SW480 (cell line): ENCODE data around the gene TPSG1.
"Not testable (repeated sequence)": the region's sequence is repeated elsewhere in the genome, so short reads cannot be mapped to it uniquely, and the experiment has no call there.

Experiments used
- DNase-seq: peaks from one replicate; pipeline ENCODE4 v3.0.0-alpha.2; 2016; ENCODE audit warnings: low spot score

The TPSG1 gene

GRCh38 chr16:1256874-1257322, 31.8 kb upstream of the TPSG1 start:
- DNase-seq, result no peak

- not testable (repeated sequence) for DNase-seq
These were observed 31.3 kb upstream of the TPSG1 start for GRCh38 chr16:1256296-1256873.

- DNase-seq, result not testable (repeated sequence)
These were observed 30.4 kb upstream of the TPSG1 start, which contains the start of gene TPSD1 for GRCh38 chr16:1255276-1256122. TPSD1 (plus strand) TSS chr16:1256069; CDS start chr16:1256281, 212 bp downstream.

GRCh38 chr16:1254821-1255220, 29.8 kb upstream of the TPSG1 start:
- not testable (repeated sequence) for DNase-seq

DNA sequence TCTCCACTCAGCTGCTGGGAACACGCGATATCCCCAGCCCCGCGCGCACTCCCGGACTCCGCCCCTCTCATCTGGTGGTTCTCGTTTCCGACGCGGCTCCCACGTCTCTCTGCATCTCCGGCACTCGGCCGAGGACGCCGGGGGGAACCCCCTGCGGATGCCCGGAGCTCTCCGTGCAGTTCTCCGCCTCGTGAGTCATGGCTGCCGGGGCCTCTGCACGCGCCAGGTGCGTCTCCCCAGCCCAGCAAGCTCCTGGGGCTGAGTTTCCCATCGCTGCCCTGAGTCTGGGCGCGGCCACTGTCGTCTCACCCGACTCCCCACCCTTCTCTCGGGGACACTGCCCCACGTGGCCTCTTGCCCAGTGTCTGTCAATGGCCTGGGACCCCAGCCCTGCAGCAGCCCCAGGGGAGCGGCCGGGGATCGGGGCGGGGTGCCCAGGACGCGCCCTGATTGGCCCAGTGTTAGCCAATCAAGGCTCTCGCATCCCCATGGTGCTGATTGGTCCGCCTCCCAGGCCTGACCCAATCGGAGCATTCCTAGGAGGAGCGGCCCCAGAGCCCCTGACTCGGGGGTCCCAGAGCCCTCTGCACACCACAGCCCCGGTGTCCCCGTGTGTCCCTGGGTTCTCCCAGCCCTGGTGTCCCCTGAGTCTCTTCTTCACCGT, 28.8 kb upstream of the TPSG1 start:
- not testable (repeated sequence) for DNase-seq

DNA sequence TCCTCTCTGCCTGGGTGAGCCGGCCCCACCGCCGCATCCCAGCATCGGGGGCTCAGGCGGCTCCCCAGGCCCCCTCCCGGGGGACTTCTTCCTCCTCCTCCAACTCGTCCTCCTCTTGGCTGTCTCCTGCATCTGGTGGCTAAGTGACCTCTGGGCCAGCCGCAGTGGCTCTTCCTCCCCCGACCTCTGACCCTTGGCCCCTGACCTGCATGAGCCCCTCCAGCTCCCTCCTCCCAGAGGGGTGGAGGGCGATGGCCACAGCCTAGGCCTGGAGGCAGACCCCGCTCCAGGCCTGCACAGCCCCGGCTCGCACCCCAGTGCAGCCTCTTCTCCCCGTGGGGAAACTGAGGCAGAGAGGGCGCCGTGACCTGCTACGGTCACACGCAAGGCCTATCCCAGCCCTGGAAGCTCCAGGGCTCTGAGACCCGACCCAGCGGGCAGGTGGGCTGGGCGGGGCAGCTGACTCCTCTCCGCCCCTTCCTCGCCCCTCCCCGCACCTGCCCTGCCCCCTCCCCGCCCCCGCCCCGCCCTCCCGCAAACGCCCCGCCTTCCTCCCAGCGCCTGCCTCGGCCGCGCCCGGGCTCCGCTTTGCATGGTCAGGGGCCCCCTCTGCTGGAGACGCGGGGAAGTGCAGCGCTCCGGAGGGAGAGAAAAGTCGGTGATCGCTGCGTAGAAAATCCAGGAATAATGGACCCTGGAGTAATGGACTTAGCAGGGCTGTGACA, 24.1 kb upstream of the TPSG1 start:
- DNase-seq, result not testable (repeated sequence)

DNA sequence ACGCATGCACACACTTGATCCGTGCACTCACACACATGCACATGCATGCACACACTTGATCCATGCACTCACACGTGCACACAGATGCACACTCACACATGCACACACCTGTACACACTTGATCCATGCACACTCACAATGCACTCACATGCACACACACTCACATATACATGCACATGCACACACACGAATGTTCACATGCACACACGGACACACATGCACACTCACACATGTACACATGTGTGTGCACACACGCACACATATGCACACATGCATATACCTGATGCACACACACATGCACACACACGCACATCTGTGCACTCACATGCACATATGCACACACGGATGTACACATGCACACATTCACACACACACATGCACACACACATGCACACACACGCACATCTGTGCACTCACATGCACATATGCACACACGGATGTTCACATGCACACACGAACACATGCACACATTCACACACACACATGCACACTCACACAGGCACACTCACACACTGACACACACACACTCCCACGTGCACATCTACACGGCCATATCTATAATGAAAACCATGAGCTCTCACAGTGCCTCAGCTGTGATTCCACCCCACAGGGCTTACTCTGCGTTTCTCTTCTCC, 23.0 kb upstream of the TPSG1 start:
- not testable (repeated sequence) for DNase-seq

- DNase-seq, result no peak
These were observed 20.5 kb upstream of the TPSG1 start for GRCh38 chr16:1245452-1246020.

DNA sequence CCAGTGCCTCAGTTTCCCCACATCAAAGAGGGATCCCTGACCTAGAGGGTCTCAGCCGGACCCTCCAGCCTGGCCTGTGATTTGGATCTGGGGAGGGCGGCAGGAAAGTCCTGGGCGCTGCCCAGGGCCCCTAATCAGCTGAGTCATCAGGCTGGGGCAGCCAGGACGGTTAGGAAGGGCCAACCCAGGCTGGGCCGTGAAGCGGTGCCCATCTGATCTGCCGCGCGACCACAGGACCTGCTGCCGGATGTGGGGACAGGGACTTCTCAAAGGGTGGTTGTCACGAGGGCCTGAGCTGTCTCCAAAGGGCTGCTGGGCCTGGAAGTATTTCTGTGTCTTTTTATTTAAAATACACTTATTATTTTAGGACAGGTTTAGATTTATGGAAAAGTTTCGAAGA, 19.8 kb upstream of the TPSG1 start:
- peak; percentile 90 for DNase-seq

DNA sequence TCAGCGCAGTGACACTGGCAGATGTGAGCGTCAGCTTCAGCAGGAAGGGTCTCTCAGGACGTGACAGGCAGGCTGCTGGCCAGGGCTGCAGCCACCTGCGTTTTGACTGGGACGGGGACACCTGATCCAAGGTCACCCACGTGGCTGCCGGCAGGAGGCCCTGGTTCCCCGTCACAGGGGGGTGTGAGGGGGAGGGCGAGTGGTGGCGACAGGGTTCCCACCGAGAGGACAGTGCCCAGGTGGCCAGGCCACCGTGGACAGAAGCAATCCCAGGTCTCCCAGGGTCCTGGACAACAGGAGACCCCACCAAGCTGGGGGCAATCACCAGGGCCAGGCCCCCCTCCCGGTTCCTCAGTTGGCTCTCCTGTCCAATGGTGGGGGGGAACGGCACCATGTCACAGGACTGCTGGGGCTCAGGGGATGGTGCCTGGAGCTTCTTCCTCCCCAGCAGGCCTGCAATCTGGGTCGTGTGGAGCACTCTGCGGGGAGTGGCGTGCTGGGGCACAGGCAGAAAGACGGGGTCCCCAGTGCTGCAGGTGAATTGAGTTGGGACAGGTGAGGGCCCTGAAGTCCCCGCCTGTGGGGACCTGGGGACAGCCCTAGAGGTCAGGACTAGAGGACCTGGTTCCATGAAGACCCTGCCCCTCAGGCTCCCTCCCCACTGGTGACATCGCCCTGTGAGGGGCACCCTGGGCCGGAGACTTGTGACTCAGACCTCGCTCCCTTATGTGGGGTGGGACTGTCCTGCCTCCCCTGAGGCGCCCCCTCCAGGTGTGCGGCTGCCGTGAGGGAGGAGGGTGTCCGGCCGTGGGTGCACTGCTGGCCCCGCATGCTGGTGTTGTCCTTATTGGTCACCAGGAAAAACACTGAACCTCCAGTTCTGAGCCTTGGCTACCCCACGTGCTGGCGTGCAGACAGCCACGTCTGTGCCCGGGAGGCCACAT, 19.1 kb upstream of the TPSG1 start:
- not testable (repeated sequence) for DNase-seq

GRCh38 chr16:1243363-1243762, 18.3 kb upstream of the TPSG1 start:
- DNase-seq, result not testable (repeated sequence)

DNA sequence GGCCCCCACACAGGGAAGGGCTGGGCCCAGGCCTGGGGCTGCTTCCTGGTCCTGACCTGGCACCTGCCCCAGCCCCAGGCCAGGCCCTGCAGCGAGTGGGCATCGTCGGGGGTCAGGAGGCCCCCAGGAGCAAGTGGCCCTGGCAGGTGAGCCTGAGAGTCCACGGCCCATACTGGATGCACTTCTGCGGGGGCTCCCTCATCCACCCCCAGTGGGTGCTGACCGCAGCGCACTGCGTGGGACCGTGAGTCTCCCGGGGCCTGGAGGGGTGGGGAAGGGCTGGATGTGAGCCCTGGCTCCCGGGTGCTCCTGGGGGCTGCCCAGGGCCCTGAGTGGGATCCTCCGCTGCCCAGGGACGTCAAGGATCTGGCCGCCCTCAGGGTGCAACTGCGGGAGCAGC, 16.0 kb upstream of the TPSG1 start:
- not testable (repeated sequence) for DNase-seq

- not testable (repeated sequence) for DNase-seq
These were observed 15.4 kb upstream of the TPSG1 start, which contains the start of gene TPSAB1 for GRCh38 chr16:1240436-1240835. TPSAB1 (plus strand) TSS chr16:1240705; CDS start chr16:1240939, 234 bp downstream.

DNA sequence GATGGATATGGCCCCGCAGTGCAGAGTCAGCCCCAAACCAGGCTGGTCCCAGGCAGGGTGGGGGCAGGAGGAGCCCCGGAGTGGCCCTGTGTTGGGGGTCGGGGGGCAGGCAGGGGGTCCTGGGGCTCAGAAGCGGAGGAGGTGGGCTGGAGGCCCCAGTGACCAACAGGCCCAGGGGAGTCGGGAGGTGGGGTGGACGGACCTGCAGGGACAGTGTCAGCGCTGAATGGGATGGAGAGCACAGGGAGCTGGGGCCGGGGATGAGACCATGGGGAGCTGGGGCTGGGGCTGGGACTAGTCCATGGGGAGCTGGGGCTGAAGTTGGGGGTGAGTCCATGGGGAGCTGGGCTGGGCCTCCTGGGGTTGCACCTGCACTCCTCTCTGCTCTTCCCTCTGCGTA, 14.5 kb upstream of the TPSG1 start:
- DNase-seq, result not testable (repeated sequence)

DNA sequence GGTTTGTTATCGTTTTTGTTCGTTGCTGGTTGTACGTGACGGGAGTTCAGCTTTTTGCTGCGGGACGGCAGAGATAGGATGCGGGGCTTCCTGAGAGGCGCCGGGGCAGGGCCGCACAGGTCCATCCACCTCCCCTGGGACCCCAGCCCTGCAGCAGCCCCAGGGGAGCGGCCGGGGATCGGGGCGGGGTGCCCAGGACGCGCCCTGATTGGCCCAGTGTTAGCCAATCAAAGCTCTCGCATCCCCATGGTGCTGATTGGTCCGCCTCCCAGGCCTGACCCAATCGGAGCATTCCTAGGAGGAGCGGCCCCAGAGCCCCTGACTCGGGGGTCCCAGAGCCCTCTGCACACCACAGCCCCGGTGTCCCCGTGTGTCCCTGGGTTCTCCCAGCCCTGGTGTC, 13.8 kb upstream of the TPSG1 start:
- not testable (repeated sequence) for DNase-seq

DNA sequence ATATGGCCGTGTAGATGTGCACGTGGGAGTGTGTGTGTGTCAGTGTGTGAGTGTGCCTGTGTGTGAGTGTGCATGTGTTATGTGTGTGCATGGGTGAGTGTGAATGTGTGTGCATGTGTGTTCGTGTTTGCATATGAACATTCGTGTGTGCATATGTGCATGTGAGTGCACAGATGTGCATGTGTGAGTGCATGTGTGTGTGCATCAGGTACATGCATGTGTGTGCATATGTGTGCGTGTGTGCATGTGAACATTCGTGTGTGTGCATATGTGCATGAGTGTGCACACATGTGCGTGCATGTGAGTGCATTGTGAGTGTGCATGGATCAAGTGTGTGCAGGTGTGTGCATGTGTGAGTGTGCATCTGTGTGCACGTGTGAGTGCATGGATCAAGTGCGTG, 12.9 kb upstream of the TPSG1 start:
- DNase-seq, result no peak

DNA sequence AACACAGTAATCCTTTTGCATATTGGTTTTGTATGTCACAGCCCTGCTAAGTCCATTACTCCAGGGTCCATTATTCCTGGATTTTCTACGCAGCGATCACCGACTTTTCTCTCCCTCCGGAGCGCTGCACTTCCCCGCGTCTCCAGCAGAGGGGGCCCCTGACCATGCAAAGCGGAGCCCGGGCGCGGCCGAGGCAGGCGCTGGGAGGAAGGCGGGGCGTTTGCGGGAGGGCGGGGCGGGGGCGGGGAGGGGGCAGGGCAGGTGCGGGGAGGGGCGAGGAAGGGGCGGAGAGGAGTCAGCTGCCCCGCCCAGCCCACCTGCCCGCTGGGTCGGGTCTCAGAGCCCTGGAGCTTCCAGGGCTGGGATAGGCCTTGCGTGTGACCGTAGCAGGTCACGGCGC, 11.6 kb upstream of the TPSG1 start:
- DNase-seq, result not testable (repeated sequence)

GRCh38 chr16:1232049-1232748, 7.1 kb upstream of the TPSG1 start:
- DNase-seq, result not testable (repeated sequence)

GRCh38 chr16:1231301-1231700, 6.2 kb upstream of the TPSG1 start:
- not testable (repeated sequence) for DNase-seq
